Neural cell (in vitro differentiated cells): ENCODE measurements around the gene USP27X. TPM values are rescaled to one million over a fixed set of nuclear protein-coding genes. Genes with fewer than 3 reads are reported as not detected.

Experiments
- H2AFZ ChIP-seq: fragments of 200-600, 300-800 bp; sonication (generic), shearing (Covaris generic); 2 replicates; pipeline ENCODE4 v1.6.0; 2014; ENCODE audit warnings: low read depth, mild to moderate bottlenecking, antibody characterized with exemption, low read length, moderate library complexity
- H3F3A ChIP-seq: fragments of 200-600 bp; shearing (Covaris generic); 2 replicates; pipeline ENCODE4 v1.6.1; 2016; ENCODE audit warnings: mild to moderate bottlenecking, moderate library complexity, mixed read lengths, antibody characterized with exemption, low read length; ENCODE audit not compliant: insufficient read depth, poor library complexity, severe bottlenecking
- H3K27ac ChIP-seq: fragments of 200-600, 300-800 bp; sonication (generic), shearing (Covaris generic); 2 replicates; pipeline ENCODE4 v1.5.1; 2014; ENCODE audit warnings: mild to moderate bottlenecking, low read length, moderate library complexity
- H3K27me3 ChIP-seq: fragments of 300-800, 200-600 bp; sonication (generic), shearing (Covaris generic); 2 replicates; pipeline ENCODE4 v1.6.0; 2014; ENCODE audit warnings: mild to moderate bottlenecking, low read depth, low read length, moderate library complexity; ENCODE audit not compliant: insufficient read depth
- H3K36me3 ChIP-seq: fragments of 300-800, 200-600 bp; sonication (generic), shearing (Covaris generic); 2 replicates; pipeline ENCODE4 v1.5.1; 2014; ENCODE audit warnings: mild to moderate bottlenecking, antibody characterized with exemption, low read length, moderate library complexity; ENCODE audit not compliant: insufficient read depth
- H3K4me2 ChIP-seq: fragments of 300-800, 200-600 bp; sonication (generic), shearing (Covaris generic); 2 replicates; pipeline ENCODE4 v1.6.0; 2014; ENCODE audit warnings: mild to moderate bottlenecking, low read length
- H3K4me3 ChIP-seq: fragments of 300-800, 200-600 bp; sonication (generic), shearing (Covaris generic); 2 replicates; pipeline ENCODE4 v1.5.1; 2014; ENCODE audit warnings: mild to moderate bottlenecking, low read length, moderate library complexity
- H3K79me2 ChIP-seq: fragments of 200-600 bp; shearing (Covaris generic); replicated peaks from 2 replicates; pipeline ENCODE4 v1.6.0; 2014; ENCODE audit warnings: mild to moderate bottlenecking, low read length, moderate library complexity; ENCODE audit not compliant: insufficient read depth
- H3K9ac ChIP-seq: fragments of 300-800, 200-600 bp; sonication (generic), shearing (Covaris generic); 2 replicates; pipeline ENCODE4 v1.6.1; 2016; ENCODE audit warnings: mild to moderate bottlenecking, low read length, mixed read lengths
- H3K9me2 ChIP-seq: fragments of 200-600 bp; shearing (Covaris generic); 2 replicates; pipeline ENCODE4 v1.6.1; 2016; ENCODE audit warnings: mild to moderate bottlenecking, low read length, mixed read lengths; ENCODE audit not compliant: insufficient read depth
- H3K9me3 ChIP-seq: fragments of 200-600, 300-800 bp; sonication (generic), shearing (Covaris generic); 2 replicates; pipeline ENCODE4 v1.6.1; 2016; ENCODE audit warnings: mild to moderate bottlenecking, mixed run types, low read length, moderate library complexity, mixed read lengths
- H4K20me1 ChIP-seq: fragments of 200-600 bp; shearing (Covaris generic); 2 replicates; pipeline ENCODE4 v1.6.1; 2016; ENCODE audit warnings: mild to moderate bottlenecking, mixed run types; ENCODE audit not compliant: insufficient read depth
- CTCF ChIP-seq: fragments of 450-650 bp; IDR thresholded peaks from 2 replicates; pipeline ENCODE4 v1.5.1; 2014; ENCODE audit warnings: antibody characterized with exemption, mild to moderate bottlenecking, moderate library complexity; ENCODE audit not compliant: poor library complexity, severe bottlenecking
- EP300 ChIP-seq: fragments of 450-650 bp; conservative IDR thresholded peaks from 2 replicates; pipeline ENCODE4 v1.6.1; 2014; ENCODE audit warnings: antibody characterized with exemption, mild to moderate bottlenecking, moderate library complexity; ENCODE audit not compliant: poor library complexity, severe bottlenecking
- EZH2 ChIP-seq: fragments of 200-600, 300-800 bp; shearing (Covaris generic), sonication (generic); IDR thresholded peaks from 2 replicates; pipeline ENCODE4 v1.6.1; 2014; ENCODE audit warnings: antibody characterized with exemption, low read length, borderline replicate concordance, mild to moderate bottlenecking; ENCODE audit not compliant: insufficient read depth, poor library complexity, severe bottlenecking
- MXI1 ChIP-seq: fragments of 450-650 bp; conservative IDR thresholded peaks from 2 replicates; pipeline ENCODE4 v1.6.1; 2014; ENCODE audit warnings: antibody characterized with exemption, mild to moderate bottlenecking; ENCODE audit not compliant: poor library complexity, severe bottlenecking
- POLR2AphosphoS5 ChIP-seq: IDR thresholded peaks from 2 replicates; pipeline ENCODE4 v1.6.1; 2012
- RAD21 ChIP-seq: fragments of 450-650 bp; conservative IDR thresholded peaks from 2 replicates; pipeline ENCODE4 v1.6.1; 2014; ENCODE audit warnings: antibody characterized with exemption, mild to moderate bottlenecking, moderate library complexity
- REST ChIP-seq: IDR thresholded peaks from 2 replicates; pipeline ENCODE4 v1.6.1; 2012; ENCODE audit warnings: borderline replicate concordance
- SMC3 ChIP-seq: fragments of 450-650 bp; conservative IDR thresholded peaks from 2 replicates; pipeline ENCODE4 v1.6.1; 2014; ENCODE audit warnings: antibody characterized with exemption, mild to moderate bottlenecking, moderate library complexity; ENCODE audit not compliant: poor library complexity
- TAF1 ChIP-seq: IDR thresholded peaks from 2 replicates; pipeline ENCODE4 v1.6.1; 2012; ENCODE audit warnings: low read depth
- polyA plus RNA-seq: library from polyadenylated mRNA; depleted of rRNA; stranded (reverse); fragments of >200 nt; gene quantifications from 2 replicates; pipeline ENCODE4 v1.2.3, GENCODE V29; 2014

The USP27X gene
- polyA plus RNA-seq, 1 donor from 2014 or later: 8.0 TPM

DNA sequence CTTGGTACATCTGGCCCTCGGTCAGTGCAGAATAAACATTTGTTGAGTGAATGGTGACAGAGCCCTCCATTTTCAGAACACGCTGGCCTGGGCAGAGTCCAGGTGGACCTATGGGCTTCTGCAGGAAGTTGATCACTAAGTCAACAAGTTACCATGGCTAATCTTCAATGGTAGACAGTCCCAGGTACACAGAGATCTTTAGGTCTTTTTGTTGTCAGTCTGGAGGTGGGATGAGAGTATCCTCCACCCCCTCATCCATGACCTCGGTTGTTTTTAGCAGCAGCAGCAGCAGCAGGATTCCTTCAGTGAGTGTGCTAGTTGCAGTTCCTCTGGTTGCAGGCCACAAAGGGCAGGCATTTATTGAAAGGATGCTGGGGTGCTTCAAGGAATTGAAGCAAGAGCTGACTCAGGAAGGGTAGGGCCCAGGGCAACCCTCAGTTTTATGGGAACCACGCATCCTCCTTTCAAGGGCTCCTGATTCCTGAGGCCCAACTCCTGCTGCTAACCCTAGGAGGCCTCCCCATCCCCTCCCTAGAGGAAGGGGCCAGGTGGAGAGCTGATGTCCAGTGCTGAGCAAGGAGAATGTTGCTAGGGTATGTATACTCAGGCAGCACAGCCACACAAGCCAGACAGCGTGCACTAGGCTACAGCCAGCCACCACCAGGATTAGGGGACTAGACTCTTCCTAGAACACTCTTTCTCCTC is 1.7 kb upstream of the USP27X start:
- H2AFZ ChIP-seq: no peak overlapping the region
- H3K9me3 ChIP-seq: no peaks in the 10 kb centered on the region
- H3K4me2 ChIP-seq: no peak overlapping the region
- TF ChIP-seq MXI1: no peak
- no peak for TF ChIP-seq POLR2AphosphoS5
- TF ChIP-seq EZH2: no peak
- TF ChIP-seq RAD21: no peak
- TF ChIP-seq REST: no peak
- no peak for TF ChIP-seq CTCF
- no peak for TF ChIP-seq EP300
- no peak for TF ChIP-seq SMC3
- TF ChIP-seq TAF1: no peak
- no peaks in the 10 kb centered on the region for H3K27me3 ChIP-seq
- H3K4me3 ChIP-seq: no peak overlapping the region
- H3K79me2 ChIP-seq: peaks cover 10% of the 10 kb centered on the region
- no peaks in the 10 kb centered on the region for H3K36me3 ChIP-seq
- H3K27ac ChIP-seq: no peak overlapping the region
- no peaks in the 10 kb centered on the region for H3K9me2 ChIP-seq
- no peak overlapping the region for H3K9ac ChIP-seq
- H3F3A ChIP-seq: no peaks in the 10 kb centered on the region
- no peaks in the 10 kb centered on the region for H4K20me1 ChIP-seq

DNA sequence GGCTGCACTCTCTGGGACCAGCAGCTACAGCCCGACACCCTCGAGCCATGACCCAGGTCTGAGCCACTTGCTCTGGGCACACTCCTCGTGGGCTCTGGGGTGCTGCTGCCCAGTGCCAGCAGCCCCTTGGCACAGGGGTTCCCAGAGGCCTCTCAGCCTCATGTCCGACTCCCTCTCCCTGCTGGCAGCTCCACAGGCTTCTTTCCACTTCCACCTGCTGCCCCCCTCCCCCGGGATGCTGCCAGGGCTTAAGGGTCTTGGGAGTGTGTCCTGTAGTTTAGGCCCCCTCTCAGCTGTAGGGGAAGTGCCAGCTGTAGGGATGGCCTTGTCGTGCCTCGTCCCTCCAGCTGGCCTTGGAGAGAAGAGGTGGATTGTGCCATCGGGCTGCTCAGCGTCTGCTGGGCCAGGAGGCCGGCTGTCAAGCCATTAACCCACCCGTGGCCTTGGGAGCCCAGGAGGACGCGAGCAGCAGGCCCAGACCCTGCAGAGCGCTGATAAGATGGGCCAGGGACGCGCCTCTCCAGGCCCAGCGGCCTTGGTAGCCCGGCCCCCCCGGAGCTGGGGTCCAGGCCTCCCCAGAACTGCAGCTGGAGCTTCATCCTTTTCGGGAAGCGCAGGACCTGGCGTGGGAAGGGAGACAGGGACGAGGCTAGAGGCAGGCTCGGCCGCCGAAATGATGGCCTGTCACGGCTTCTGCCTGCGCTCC is 1.0 kb upstream of the USP27X start:
- peaks cover 15% of the 10 kb centered on the region for H3K79me2 ChIP-seq
- peak overlapping the region; percentile 80 for H3K9ac ChIP-seq
- no peaks in the 10 kb centered on the region for H3K27me3 ChIP-seq
- peak overlapping the region; percentile 8 for H2AFZ ChIP-seq
- H3K4me3 ChIP-seq: peak overlapping the region; percentile 72
- no peaks in the 10 kb centered on the region for H3K36me3 ChIP-seq
- no peaks in the 10 kb centered on the region for H4K20me1 ChIP-seq
- no peaks in the 10 kb centered on the region for H3K9me3 ChIP-seq
- no peak overlapping the region for H3K4me2 ChIP-seq
- no peaks in the 10 kb centered on the region for H3K9me2 ChIP-seq
- TF ChIP-seq RAD21: no peak
- no peak for TF ChIP-seq POLR2AphosphoS5
- TF ChIP-seq MXI1: no peak
- no peak for TF ChIP-seq SMC3
- no peak for TF ChIP-seq CTCF
- no peak for TF ChIP-seq REST
- no peak for TF ChIP-seq EP300
- TF ChIP-seq TAF1: no peak
- no peak for TF ChIP-seq EZH2
- no peaks in the 10 kb centered on the region for H3F3A ChIP-seq
- peak overlapping the region; percentile 79 for H3K27ac ChIP-seq
